Esophagus (tissue), 2 donors: ENCODE data around the gene GNAI2. TPM values are rescaled to one million over a fixed set of nuclear protein-coding genes. Genes with fewer than 3 reads are reported as not detected.
A peak's percentile ranks its signal among the peaks of the same experiment; 100 is the strongest.

Experiments
- H3K27ac ChIP-seq, 2 donors: one replicate each; pipeline ENCODE4 v1.5.1; 2013; ENCODE audit warnings: low read depth in 2 of 2, mild to moderate bottlenecking in 2 of 2, inconsistent platforms in 1 of 2, low read length in 1 of 2, moderate library complexity in 1 of 2
- H3K27me3 ChIP-seq, 2 donors: one replicate each; pipeline ENCODE4 v1.6.1; 2013; ENCODE audit warnings: low read length in 2 of 2, control low read depth in 1 of 2, mild to moderate bottlenecking in 1 of 2; ENCODE audit not compliant: insufficient read depth in 2 of 2, control insufficient read depth in 1 of 2
- H3K36me3 ChIP-seq, 2 donors: one replicate each; pipeline ENCODE4 v1.6.1; 2013; ENCODE audit warnings: low read length in 1 of 2; ENCODE audit not compliant: control insufficient read depth in 2 of 2, insufficient read depth in 2 of 2
- H3K4me1 ChIP-seq, 2 donors: one replicate each; pipeline ENCODE4 v1.6.1; 2013; ENCODE audit warnings: low read length in 1 of 2; ENCODE audit not compliant: control insufficient read depth in 2 of 2, insufficient read depth in 2 of 2
- H3K4me3 ChIP-seq, 2 donors: one replicate each; pipeline ENCODE4 v1.5.1; 2013; ENCODE audit warnings: low read length in 2 of 2, mild to moderate bottlenecking in 2 of 2, low read depth in 1 of 2, moderate library complexity in 1 of 2
- H3K9me3 ChIP-seq, 2 donors: one replicate each; pipeline ENCODE4 v1.6.1; 2013; ENCODE audit warnings: mild to moderate bottlenecking in 2 of 2, low read depth in 1 of 2, low read length in 1 of 2, moderate library complexity in 1 of 2; ENCODE audit not compliant: control insufficient read depth in 2 of 2, insufficient read depth in 1 of 2
- WGBS, 2 donors: extraction: QIAGEN DNeasy Blood & Tissue Kit; methylation state at CpG; one replicate each; pipeline ENCODE4 v1.1.7; 2013; 5-methylcytosine and 5-hydroxymethylcytosine counted together
- polyA plus RNA-seq, 2 donors: library from polyadenylated mRNA; stranded (reverse); fragments of 200-250 nt; gene quantifications; one replicate each; pipeline ENCODE4 v1.2.3, GENCODE V29; 2013
- donor health status: healthy with polysubstance abuse.
- donor health status: Bipolar disorder and iron deficiency.

Gene GNAI2
- polyA plus RNA-seq: 10 to 100 TPM; 52.2 to 61.8 TPM

- peaks cover 2 to 23% of the 10 kb centered on the region in 2 donors for H3K4me1 ChIP-seq
- peaks cover 0 to 4% of the 10 kb centered on the region in 2 donors for H3K36me3 ChIP-seq
- H3K27ac ChIP-seq: peak within 1 kb of the TSS; percentile 87 to 96
- peak within 1 kb of the TSS; percentile 75 to 77 for H3K4me3 ChIP-seq
- no peaks in the 10 kb centered on the region for H3K27me3 ChIP-seq
- H3K9me3 ChIP-seq: no peaks in the 10 kb centered on the region
- 1% methylated on average over 71 to 75 of the region's 75 CpGs for WGBS, 2 donors
Observed at GRCh38 chr3:50235716-50236483, at the start of gene GNAI2. TSS of gene GNAI2 (plus strand) at chr3:50236204. CDS start at chr3:50236336, 132 bp downstream.

- H3K4me1 ChIP-seq: peaks cover 2 to 24% of the 10 kb centered on the region in 2 donors
- H3K27ac ChIP-seq: no peak overlapping the region
- H3K27me3 ChIP-seq: no peaks in the 10 kb centered on the region
- 90 to 94% methylated on average over 19 of the region's 19 CpGs for WGBS, 2 donors
- no peak overlapping the region for H3K4me3 ChIP-seq
- H3K9me3 ChIP-seq: no peaks in the 10 kb centered on the region
- peaks cover 4 to 50% of the 10 kb centered on the region in 2 donors for H3K36me3 ChIP-seq
Observed at GRCh38 chr3:50187750-50188149, 48.3 kb upstream of the GNAI2 start.

- Histone ChIP-seq H3K27ac (peak overlapping the region in 1 of 2 donors; percentile 20), H3K4me1 (peaks cover 2 to 20% of the 10 kb centered on the region in 2 donors), H3K27me3 (peaks cover 0 to 3% of the 10 kb centered on the region in 2 donors), H3K36me3 (peaks cover 4 to 36% of the 10 kb centered on the region in 2 donors), H3K9me3 (no peaks in the 10 kb centered on the region), H3K4me3 (no peak overlapping the region)
- WGBS, 2 donors: 7 to 15% methylated on average over 5 of the region's 5 CpGs
Observed at GRCh38 chr3:50189274-50189673, 46.7 kb upstream of the GNAI2 start.

GRCh38 chr3:50189989-50190388 lies 46.0 kb upstream of the GNAI2 start:
- 53 to 65% methylated on average over 7 of the region's 7 CpGs for WGBS, 2 donors
- H3K4me1 ChIP-seq: peaks cover 8 to 17% of the 10 kb centered on the region in 2 donors
- H3K4me3 ChIP-seq: no peak overlapping the region
- H3K27ac ChIP-seq: no peak overlapping the region
- peaks cover 0 to 3% of the 10 kb centered on the region in 2 donors for H3K27me3 ChIP-seq
- H3K36me3 ChIP-seq: peaks cover 4 to 29% of the 10 kb centered on the region in 2 donors
- no peaks in the 10 kb centered on the region for H3K9me3 ChIP-seq

GRCh38 chr3:50190936-50191660 lies 44.9 kb upstream of the GNAI2 start, which contains the start of gene GNAT1:
TSS of gene GNAT1 (plus strand) at chr3:50191610. CDS start at chr3:50191726, 116 bp downstream.
- 64 to 66% methylated on average over 8 of the region's 8 CpGs for WGBS, 2 donors
- H3K27me3 ChIP-seq: peaks cover 0 to 3% of the 10 kb centered on the region in 2 donors
- H3K9me3 ChIP-seq: no peaks in the 10 kb centered on the region
- H3K36me3 ChIP-seq: peaks cover 0 to 19% of the 10 kb centered on the region in 2 donors
- peaks cover 8 to 17% of the 10 kb centered on the region in 2 donors for H3K4me1 ChIP-seq
- H3K27ac ChIP-seq: no peak within 1 kb of the TSS
- H3K4me3 ChIP-seq: no peak within 1 kb of the TSS

GRCh38 chr3:50192124-50192523 lies 43.9 kb upstream of the GNAI2 start:
- Histone ChIP-seq H3K27me3 (peaks cover 0 to 3% of the 10 kb centered on the region in 2 donors), H3K36me3 (peaks cover 0 to 10% of the 10 kb centered on the region in 2 donors), H3K27ac (no peak overlapping the region), H3K4me1 (peaks cover 8 to 17% of the 10 kb centered on the region in 2 donors), H3K9me3 (no peaks in the 10 kb centered on the region), H3K4me3 (no peak overlapping the region)
- WGBS, 2 donors: 75% methylated on average over 8 of the region's 8 CpGs

- Histone ChIP-seq H3K4me3 (no peak overlapping the region), H3K36me3 (peaks cover 0 to 7% of the 10 kb centered on the region in 2 donors), H3K27me3 (peaks cover 0 to 3% of the 10 kb centered on the region in 2 donors), H3K4me1 (peaks cover 8 to 17% of the 10 kb centered on the region in 2 donors), H3K9me3 (no peaks in the 10 kb centered on the region), H3K27ac (no peak overlapping the region)
- WGBS, 2 donors: 13 to 14% methylated on average over 21 of the region's 21 CpGs
Observed at GRCh38 chr3:50192689-50193141, 43.3 kb upstream of the GNAI2 start.

- Histone ChIP-seq H3K9me3 (no peaks in the 10 kb centered on the region), H3K27ac (no peak overlapping the region), H3K4me3 (no peak overlapping the region), H3K4me1 (peaks cover 8 to 17% of the 10 kb centered on the region in 2 donors), H3K36me3 (peaks cover 0 to 5% of the 10 kb centered on the region in 2 donors), H3K27me3 (peaks cover 0 to 3% of the 10 kb centered on the region in 2 donors)
- WGBS, 2 donors: 42 to 45% methylated on average over 36 of the region's 36 CpGs
Observed at GRCh38 chr3:50193286-50193685, 42.7 kb upstream of the GNAI2 start.

- H3K4me1 ChIP-seq: peaks cover 8 to 17% of the 10 kb centered on the region in 2 donors
- no peak overlapping the region for H3K4me3 ChIP-seq
- no peak overlapping the region for H3K27ac ChIP-seq
- 27 to 32% methylated on average over 34 of the region's 34 CpGs for WGBS, 2 donors
- no peaks in the 10 kb centered on the region for H3K9me3 ChIP-seq
- peaks cover 0 to 3% of the 10 kb centered on the region in 2 donors for H3K36me3 ChIP-seq
- H3K27me3 ChIP-seq: peaks cover 0 to 3% of the 10 kb centered on the region in 2 donors
Observed at GRCh38 chr3:50193746-50194127, 42.3 kb upstream of the GNAI2 start.
